Stimulated activated CD8-positive, alpha-beta memory T cell treated with anti-CD3 and anti-CD28 coated beads, Interleukin-15, amount 100 ng/mL, for 24 hours (primary cell): ENCODE measurements around the gene DMAC2.
A peak's percentile ranks its signal among the peaks of the same experiment; 100 is the strongest.
"Not testable (repeated sequence)": the region's sequence is repeated elsewhere in the genome, so short reads cannot be mapped to it uniquely, and the experiment has no call there.

Experiments
- DNase-seq: peaks from one replicate; pipeline ENCODE4 v3.0.0-alpha.2; 2020; ENCODE audit warnings: low read depth

The DMAC2 gene

GRCh38 chr19:41442473-41443355, 3.0 kb upstream of the DMAC2 start, which contains the start of gene ERICH4:
Gene ERICH4 (plus strand): TSS chr19:41443156. CDS start chr19:41443170, 14 bp downstream.
- DNase-seq, result no peak

GRCh38 chr19:41441321-41441945, 1.7 kb upstream of the DMAC2 start:
- no peak for DNase-seq

GRCh38 chr19:41437944-41438574, 1.7 kb downstream of the DMAC2 start:
- no peak for DNase-seq

- DNase-seq, result no peak
Observed at GRCh38 chr19:41436674-41436951, 3.1 kb downstream of the DMAC2 start.

GRCh38 chr19:41435936-41436673, 3.6 kb downstream of the DMAC2 start:
- DNase-seq, result no peak

GRCh38 chr19:41435376-41435775, 4.3 kb downstream of the DMAC2 start:
- not testable (repeated sequence) for DNase-seq

GRCh38 chr19:41434450-41434849, 5.3 kb downstream of the DMAC2 start:
- no peak for DNase-seq

GRCh38 chr19:41433171-41433570, 6.5 kb downstream of the DMAC2 start:
- DNase-seq, result no peak

- no peak for DNase-seq
Observed at GRCh38 chr19:41431426-41432386, 8.0 kb downstream of the DMAC2 start.

GRCh38 chr19:41430922-41431321, 8.8 kb downstream of the DMAC2 start:
- DNase-seq, result no peak

GRCh38 chr19:41428481-41428859, 11.2 kb downstream of the DMAC2 start:
- DNase-seq, result no peak

GRCh38 chr19:41427647-41428480, 11.8 kb downstream of the DMAC2 start:
- peak; percentile 13 for DNase-seq

- peak; percentile 8 for DNase-seq
Observed at GRCh38 chr19:41426952-41427646, 12.6 kb downstream of the DMAC2 start, which contains the start of gene B3GNT8. Gene B3GNT8 (minus strand): TSS chr19:41427374. CDS start chr19:41426778, 596 bp downstream.

GRCh38 chr19:41426116-41426841, 13.4 kb downstream of the DMAC2 start:
- no peak for DNase-seq

- DNase-seq, result no peak
Observed at GRCh38 chr19:41425174-41426115, 14.3 kb downstream of the DMAC2 start.

- DNase-seq, result no peak
Observed at GRCh38 chr19:41424335-41425173, 15.2 kb downstream of the DMAC2 start.

- no peak for DNase-seq
Observed at GRCh38 chr19:41422955-41423354, 16.8 kb downstream of the DMAC2 start.
